Measurements from ENCODE around the gene MYO10. TPM values are rescaled to one million over a fixed set of nuclear protein-coding genes. Genes with fewer than 3 reads are reported as not detected.

The MYO10 gene
- total RNA-seq, 4 donors from 2014 or later, result 3.4 to 28.7 (median 13.4) TPM

- in situ Hi-C loops (cut with MboI; ENCODE audit: low sequenced_read_pairs in 4 of 4) (no loop called here), intact Hi-C loops (cut with DNase I; ENCODE audit: low total_unique reads) (no loop called here)
- no peak for ATAC-seq
- H3K4me3 ChIP-seq, result no peak overlapping the region
- peaks cover 3 to 5% of the 10 kb centered on the region in 2 donors for H3K4me1 ChIP-seq
- DNase-seq, result no peak
- H3K27ac ChIP-seq, result no peak overlapping the region
- no peaks in the 10 kb centered on the region for H3K9me3 ChIP-seq
- no peaks in the 10 kb centered on the region for H3K36me3 ChIP-seq
- TF ChIP-seq, protein P1, sequence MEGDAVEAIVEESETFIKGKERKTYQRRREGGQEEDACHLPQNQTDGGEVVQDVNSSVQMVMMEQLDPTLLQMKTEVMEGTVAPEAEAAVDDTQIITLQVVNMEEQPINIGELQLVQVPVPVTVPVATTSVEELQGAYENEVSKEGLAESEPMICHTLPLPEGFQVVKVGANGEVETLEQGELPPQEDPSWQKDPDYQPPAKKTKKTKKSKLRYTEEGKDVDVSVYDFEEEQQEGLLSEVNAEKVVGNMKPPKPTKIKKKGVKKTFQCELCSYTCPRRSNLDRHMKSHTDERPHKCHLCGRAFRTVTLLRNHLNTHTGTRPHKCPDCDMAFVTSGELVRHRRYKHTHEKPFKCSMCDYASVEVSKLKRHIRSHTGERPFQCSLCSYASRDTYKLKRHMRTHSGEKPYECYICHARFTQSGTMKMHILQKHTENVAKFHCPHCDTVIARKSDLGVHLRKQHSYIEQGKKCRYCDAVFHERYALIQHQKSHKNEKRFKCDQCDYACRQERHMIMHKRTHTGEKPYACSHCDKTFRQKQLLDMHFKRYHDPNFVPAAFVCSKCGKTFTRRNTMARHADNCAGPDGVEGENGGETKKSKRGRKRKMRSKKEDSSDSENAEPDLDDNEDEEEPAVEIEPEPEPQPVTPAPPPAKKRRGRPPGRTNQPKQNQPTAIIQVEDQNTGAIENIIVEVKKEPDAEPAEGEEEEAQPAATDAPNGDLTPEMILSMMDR (IDR thresholded peaks at IDR 0.05 in 4 of 5, conservative IDR thresholded peaks at IDR 0.05 in 1 of 5), result no peak
- no peak for TF ChIP-seq POLR2A (IDR thresholded peaks at IDR 0.05)
- no peaks in the 10 kb centered on the region for H3K27me3 ChIP-seq
These were observed 198.9 kb downstream of the MYO10 start for GRCh38 chr5:16737209-16737608.

GRCh38 chr5:16736158-16736995 is 199.7 kb downstream of the MYO10 start:
- ATAC-seq (no peak), DNase-seq (no peak)
- Histone ChIP-seq H3K4me1 (peaks cover 3 to 5% of the 10 kb centered on the region in 2 donors), H3K27me3 (no peaks in the 10 kb centered on the region), H3K4me3 (no peak overlapping the region), H3K9me3 (no peaks in the 10 kb centered on the region), H3K27ac (no peak overlapping the region), H3K36me3 (no peaks in the 10 kb centered on the region)
- intact Hi-C loops (cut with DNase I; ENCODE audit: low total_unique reads) (no loop called here), in situ Hi-C loops (cut with MboI; ENCODE audit: low sequenced_read_pairs in 4 of 4) (no loop called here)
- no peak for TF ChIP-seq POLR2A (IDR thresholded peaks at IDR 0.05)
- TF ChIP-seq, protein P1 (IDR thresholded peaks at IDR 0.05 in 4 of 5, conservative IDR thresholded peaks at IDR 0.05 in 1 of 5), result no peak

- Histone ChIP-seq H3K4me1 (peaks cover 3 to 5% of the 10 kb centered on the region in 2 donors), H3K27me3 (no peaks in the 10 kb centered on the region), H3K4me3 (no peak overlapping the region), H3K27ac (no peak overlapping the region), H3K9me3 (no peaks in the 10 kb centered on the region), H3K36me3 (no peaks in the 10 kb centered on the region)
- in situ Hi-C loops (cut with MboI; ENCODE audit: low sequenced_read_pairs in 4 of 4), result no loop called here
- intact Hi-C loops (cut with DNase I; ENCODE audit: low total_unique reads), result no loop called here
- no peak for DNase-seq
- ATAC-seq, result no peak
- TF ChIP-seq POLR2A (IDR thresholded peaks at IDR 0.05), result no peak
- TF ChIP-seq, protein P1 (IDR thresholded peaks at IDR 0.05 in 4 of 5, conservative IDR thresholded peaks at IDR 0.05 in 1 of 5), result no peak
These were observed 200.7 kb downstream of the MYO10 start for GRCh38 chr5:16735101-16736060.

DNA sequence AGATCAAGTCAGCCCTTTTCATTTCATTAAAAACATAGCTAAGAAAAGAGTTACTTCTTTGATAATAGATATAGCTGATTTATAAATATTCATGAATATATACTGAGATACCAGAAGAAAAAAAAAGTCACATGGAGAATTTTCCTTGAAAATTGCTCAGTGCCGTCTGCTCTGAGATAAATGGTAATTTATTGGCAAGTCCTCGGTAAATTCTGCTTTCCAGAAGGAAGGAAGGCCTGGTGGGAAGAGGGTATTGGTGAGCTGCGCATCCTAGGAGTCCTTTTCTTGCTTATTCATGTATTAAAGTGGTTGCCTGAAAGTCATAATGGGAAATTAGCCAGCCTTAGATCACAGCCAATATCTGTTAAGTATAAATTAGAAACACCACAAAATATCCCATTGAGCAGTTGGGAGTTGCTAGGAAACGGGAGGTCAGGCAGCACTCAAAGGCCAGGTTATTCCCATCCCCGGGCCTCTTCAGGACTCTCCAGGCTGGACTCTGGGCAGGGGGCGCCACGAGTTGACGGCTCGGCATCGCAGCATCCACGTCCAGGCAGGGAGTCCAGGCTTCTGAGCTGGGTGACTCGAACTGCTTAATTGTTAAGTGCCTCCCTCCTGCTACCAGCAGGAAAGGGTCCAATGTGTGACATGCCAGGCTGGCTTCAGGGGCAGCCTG is 202.6 kb downstream of the MYO10 start:
- Histone ChIP-seq H3K27me3 (no peaks in the 10 kb centered on the region), H3K36me3 (no peaks in the 10 kb centered on the region), H3K4me1 (peaks cover 4 to 6% of the 10 kb centered on the region in 2 donors), H3K9me3 (no peaks in the 10 kb centered on the region), H3K27ac (no peak overlapping the region), H3K4me3 (no peak overlapping the region)
- intact Hi-C loops (cut with DNase I; ENCODE audit: low total_unique reads), result no loop called here
- DNase-seq (no peak), ATAC-seq (no peak)
- in situ Hi-C loops (cut with MboI; ENCODE audit: low sequenced_read_pairs in 4 of 4), result no loop called here
- TF ChIP-seq, protein P1 (IDR thresholded peaks at IDR 0.05 in 4 of 5, conservative IDR thresholded peaks at IDR 0.05 in 1 of 5), result no peak
- TF ChIP-seq POLR2A (IDR thresholded peaks at IDR 0.05), result no peak
